IMR-90 (cell line): ENCODE data around the gene USP4. TPM values are rescaled to one million over a fixed set of nuclear protein-coding genes. Genes with fewer than 3 reads are reported as not detected.

Experiments
- ATAC-seq: fragments of 200-7000 bp; cut with Tn5 transposase; 2 replicates; pipeline ENCODE4 v1.9.1; 2020; ENCODE audit warnings: low read depth, mild to moderate bottlenecking, moderate library complexity
- BruUV-seq: library from RNA; stranded (reverse); fragments of 400-500 nt; replicated peaks from 2 replicates; lab custom pipeline; 2021; lab: Mats Ljungman, UMichigan
- CTCF ChIA-PET: fragments of 300-600 bp; formaldehyde crosslinking; extraction: SDS; loops from one replicate; lab custom pipeline; 2021; ENCODE audit warnings: antibody characterized with exemption; lab: Yijun Ruan, JAX
- POLR2A ChIA-PET: fragments of 300-600 bp; sonication (Branson Sonifier 250); formaldehyde crosslinking; loops from one replicate; lab custom pipeline; 2022; ENCODE audit warnings: antibody characterized with exemption; ENCODE audit not compliant: unreplicated experiment; lab: Charles Lee
- DNase-seq: peaks from one replicate; pipeline ENCODE4 v3.0.0; 2013
- H2AFZ ChIP-seq: replicated peaks from 2 replicates; pipeline ENCODE3; 2013; ENCODE audit warnings: low read length, mild to moderate bottlenecking; ENCODE audit not compliant: poor library complexity
- H2AK5ac ChIP-seq: 2 replicates; pipeline ENCODE4 v1.6.1; 2013; ENCODE audit warnings: low read depth, low read length, inconsistent platforms
- H2AK9ac ChIP-seq: replicated peaks from 2 replicates; pipeline ENCODE3; 2013; ENCODE audit warnings: mild to moderate bottlenecking, low read depth, low read length, moderate library complexity; ENCODE audit not compliant: poor library complexity
- H2BK120ac ChIP-seq: 2 replicates; pipeline ENCODE4 v1.6.1; 2013; ENCODE audit warnings: low read depth, low read length, inconsistent platforms
- H2BK15ac ChIP-seq: 3 replicates; pipeline ENCODE4 v1.6.1; 2013; ENCODE audit warnings: low read depth, low read length, inconsistent platforms
- H2BK20ac ChIP-seq: 2 replicates; pipeline ENCODE4 v1.6.1; 2013; ENCODE audit warnings: low read depth, mild to moderate bottlenecking, inconsistent platforms, low read length, moderate library complexity
- H2BK5ac ChIP-seq: 2 replicates; pipeline ENCODE4 v1.6.1; 2013; ENCODE audit warnings: mild to moderate bottlenecking, low read depth, low read length, inconsistent platforms; ENCODE audit not compliant: poor library complexity, severe bottlenecking
- H3K14ac ChIP-seq: replicated peaks from 2 replicates; pipeline ENCODE4 v1.6.1; 2013; ENCODE audit warnings: low read depth, low read length, inconsistent platforms
- H3K18ac ChIP-seq: 2 replicates; pipeline ENCODE4 v1.6.1; 2013; ENCODE audit warnings: low read depth, low read length, control low read depth
- H3K23ac ChIP-seq: 2 replicates; pipeline ENCODE4 v1.6.1; 2013; ENCODE audit warnings: low read depth, low read length, inconsistent platforms
- H3K27ac ChIP-seq: 2 replicates; pipeline ENCODE4 v1.5.1; 2013; ENCODE audit warnings: mild to moderate bottlenecking, control low read depth, low read length; ENCODE audit not compliant: insufficient read depth
- H3K27me3 ChIP-seq: 2 replicates; pipeline ENCODE4 v1.6.1; 2013; ENCODE audit warnings: low read length; ENCODE audit not compliant: control insufficient read depth, insufficient read depth
- H3K36me3 ChIP-seq: 2 replicates; pipeline ENCODE4 v1.6.1; 2013; ENCODE audit warnings: low read length, mixed read lengths; ENCODE audit not compliant: control insufficient read depth, insufficient read depth
- H3K4ac ChIP-seq: 2 replicates; pipeline ENCODE4 v1.6.1; 2013; ENCODE audit warnings: low read depth, low read length, inconsistent platforms
- H3K4me1 ChIP-seq: 2 replicates; pipeline ENCODE4 v1.6.1; 2013; ENCODE audit warnings: low read length, mixed read lengths; ENCODE audit not compliant: control insufficient read depth, insufficient read depth
- H3K4me2 ChIP-seq: 2 replicates; pipeline ENCODE4 v1.6.1; 2013; ENCODE audit warnings: low read depth, mild to moderate bottlenecking, control low read depth, low read length, moderate library complexity
- H3K4me3 ChIP-seq: 2 replicates; pipeline ENCODE4 v1.5.1; 2013; ENCODE audit warnings: low read depth, mild to moderate bottlenecking, control low read depth, low read length, moderate library complexity; ENCODE audit not compliant: insufficient read depth
- H3K56ac ChIP-seq: 2 replicates; pipeline ENCODE4 v1.6.1; 2013; ENCODE audit warnings: low read length, inconsistent platforms; ENCODE audit not compliant: insufficient read depth; ENCODE audit errors: extremely low read depth
- H3K79me1 ChIP-seq, 2 experiments: 2 replicates each; pipeline ENCODE4 v1.6.1; 2013; ENCODE audit warnings: low read length in 2 of 2, inconsistent platforms in 1 of 2, low read depth in 1 of 2
- H3K9ac ChIP-seq: 2 replicates; pipeline ENCODE4 v1.6.1; 2013; ENCODE audit warnings: low read depth, low read length, control low read depth
- H3K9me1 ChIP-seq: 2 replicates; pipeline ENCODE4 v1.6.1; 2013; ENCODE audit warnings: low read length, inconsistent platforms; ENCODE audit not compliant: insufficient read depth
- H3K9me3 ChIP-seq: 2 replicates; pipeline ENCODE4 v1.6.1; 2013; ENCODE audit warnings: low read length; ENCODE audit not compliant: control insufficient read depth, insufficient read depth
- H4K20me1 ChIP-seq: 2 replicates; pipeline ENCODE4 v1.6.1; 2013; ENCODE audit warnings: low read length, inconsistent platforms; ENCODE audit not compliant: insufficient read depth
- H4K5ac ChIP-seq: 2 replicates; pipeline ENCODE4 v1.6.1; 2013; ENCODE audit warnings: mild to moderate bottlenecking, low read depth, low read length, control low read depth
- H4K8ac ChIP-seq, 2 experiments: 2 replicates each; pipeline ENCODE4 v1.6.1; 2013; ENCODE audit warnings: low read depth in 2 of 2, low read length in 2 of 2, control low read depth in 1 of 2, inconsistent platforms in 1 of 2
- H4K91ac ChIP-seq: 2 replicates; pipeline ENCODE4 v1.6.1; 2013; ENCODE audit warnings: low read depth, low read length, inconsistent platforms; ENCODE audit not compliant: insufficient read depth
- BHLHE40 ChIP-seq: fragments of 150-350 bp; IDR thresholded peaks from 2 replicates; pipeline ENCODE4 v1.6.1; 2016; ENCODE audit warnings: mild to moderate bottlenecking, low read depth, low read length
- CEBPB ChIP-seq: IDR thresholded peaks from 2 replicates; pipeline ENCODE4 v1.6.1; 2012; ENCODE audit warnings: low read depth, low read length, improper control_type of control experiment
- CHD1 ChIP-seq: IDR thresholded peaks from 2 replicates; pipeline ENCODE4 v1.6.1; 2012; ENCODE audit warnings: low read depth, low read length, improper control_type of control experiment
- FOS ChIP-seq: fragments of 150-350 bp; IDR thresholded peaks from 2 replicates; pipeline ENCODE4 v1.6.1; 2016; ENCODE audit warnings: low read depth, low read length
- MAFK ChIP-seq: IDR thresholded peaks from 2 replicates; pipeline ENCODE4 v1.6.1; 2012; ENCODE audit warnings: low read depth, low read length, improper control_type of control experiment
- MAZ ChIP-seq: IDR thresholded peaks from 2 replicates; pipeline ENCODE4 v1.6.1; 2012; ENCODE audit warnings: low read depth, mild to moderate bottlenecking, low read length, improper control_type of control experiment, moderate library complexity, borderline replicate concordance
- MXI1 ChIP-seq: IDR thresholded peaks from 2 replicates; pipeline ENCODE4 v1.6.1; 2012; ENCODE audit warnings: low read depth, mild to moderate bottlenecking, low read length, moderate library complexity, borderline replicate concordance
- NFE2L2 ChIP-seq: fragments of 150-350 bp; IDR thresholded peaks from 2 replicates; pipeline ENCODE4 v1.6.1; 2016; ENCODE audit warnings: low read depth, mild to moderate bottlenecking, low read length
- POLR2A ChIP-seq: IDR thresholded peaks from 2 replicates; pipeline ENCODE4 v1.6.1; 2012; ENCODE audit warnings: mild to moderate bottlenecking, low read depth, low read length
- RAD21 ChIP-seq: IDR thresholded peaks from 2 replicates; pipeline ENCODE4 v1.6.1; 2012; ENCODE audit warnings: low read length, improper control_type of control experiment
- RCOR1 ChIP-seq: IDR thresholded peaks from 2 replicates; pipeline ENCODE4 v1.6.1; 2012; ENCODE audit warnings: mild to moderate bottlenecking, low read length, improper control_type of control experiment; ENCODE audit not compliant: insufficient replicate concordance
- RFX5 ChIP-seq: IDR thresholded peaks from 2 replicates; pipeline ENCODE4 v1.8.0; 2012; ENCODE audit warnings: low read depth, mild to moderate bottlenecking, low read length, moderate library complexity
- SMC3 ChIP-seq: fragments of 150-350 bp; IDR thresholded peaks from 2 replicates; pipeline ENCODE4 v1.6.1; 2016; ENCODE audit warnings: low read depth, mild to moderate bottlenecking, antibody characterized with exemption, low read length, moderate library complexity
- WGBS, 2 experiments: methylation state at CpG; one replicate each; pipeline versions ENCODE4 v1.1.5 to v1.1.7; 2013; ENCODE audit warnings: missing lambda C conversion rate in 2 of 2; ENCODE audit not compliant: insufficient read length in 1 of 2; ENCODE audit errors: extremely low coverage in 2 of 2; 5-methylcytosine and 5-hydroxymethylcytosine counted together
- dilution Hi-C: fragments of 300-500 bp; cut with HindIII; formaldehyde crosslinking; loops from one replicate; pipeline ENCODE4 v1.14.3; 2018; ENCODE audit warnings: low sequenced_read_pairs; ENCODE audit not compliant: unreplicated experiment
- in situ Hi-C: fragments of 300-500 bp; cut with MboI; formaldehyde crosslinking; loops from 3 replicates; pipeline ENCODE4 v1.14.3; 2019; ENCODE audit warnings: low sequenced_read_pairs, inconsistent platforms, mixed read lengths
- intact Hi-C: fragments of 100-400 bp; cut with micrococcal nuclease; formaldehyde crosslinking; loops from 2 replicates; pipeline ENCODE4 v1.10.0; 2022
- polyA plus RNA-seq, 3 experiments: library from polyadenylated mRNA; depleted of rRNA; stranded (reverse); fragments of >200 nt; gene quantifications; 2 replicates each; pipeline ENCODE4 v1.2.3, GENCODE V29; 2012; ENCODE audit warnings: low replicate concordance in 1 of 3
- total RNA-seq: library from RNA; depleted of rRNA; stranded (reverse); fragments of >200 nt; gene quantifications from 2 replicates; pipeline ENCODE4 v1.2.3, GENCODE V29; 2012
- TF ChIP-seq, protein P1 (sequence below): fragments of 150-350 bp; IDR thresholded peaks from 2 replicates; pipeline ENCODE4 v1.6.1; 2016; ENCODE audit warnings: low read depth, mild to moderate bottlenecking, low read length, moderate library complexity, borderline replicate concordance
- TF ChIP-seq, protein P2 (sequence below): fragments of 150-350 bp; IDR thresholded peaks from 2 replicates; pipeline ENCODE4 v1.6.1; 2017; ENCODE audit warnings: mild to moderate bottlenecking, antibody characterized with exemption, low read length, low read depth

Gene USP4
- total and polyA plus RNA-seq, 2 of the 4 experiments (the other 2 are of a cell fraction), result 29.9 to 42.3 TPM

- in situ Hi-C loops, result loop anchor here (5.0 kb wide), 1 partner anchor 60 kb away; the partner anchor contains the start of genes RHOA and TCTA
- CTCF ChIA-PET, result interaction anchor here (1.0 to 1.5 kb wide), 2 partner anchors 9 to 12 kb away, joined by 3 to 5 read pairs; partner anchors contain the start of gene USP4
- Histone ChIP-seq H3K27me3 (no peaks in the 10 kb centered on the region), H3K23ac (peak overlapping the region; percentile 85), H2BK20ac (peak overlapping the region; percentile 44), H2AK9ac (peak overlapping the region; percentile 92), H4K20me1 (peaks cover 20% of the 10 kb centered on the region), H3K36me3 (peaks cover 15% of the 10 kb centered on the region), H3K14ac (peak overlapping the region; percentile 90), H2BK5ac (peak overlapping the region; percentile 88), H3K4me1 (peaks cover 19% of the 10 kb centered on the region), H3K27ac (peak overlapping the region; percentile 88), H4K91ac (peak overlapping the region; percentile 76), H2AK5ac (peak overlapping the region; percentile 93), H3K4ac (peak overlapping the region; percentile 62), H4K8ac (peak overlapping the region; percentile 69 to 85; a peak in 3 of 4 replicates), H3K9me1 (peaks cover 18% of the 10 kb centered on the region; the same call in 1 of the 2 replicates), H3K9me3 (no peaks in the 10 kb centered on the region), H3K56ac (peak overlapping the region; percentile 20; the same call in 1 of the 2 replicates), H3K79me1 (peaks cover 9 to 51% of the 10 kb centered on the region in 2 experiments), H2AFZ (peak overlapping the region; percentile 27), H3K4me3 (no peak overlapping the region), H2BK15ac (peak overlapping the region; percentile 87; the same call in 2 of the 3 replicates), H4K5ac (peak overlapping the region; percentile 95), H3K9ac (no peak overlapping the region), H2BK120ac (peak overlapping the region; percentile 85), H3K4me2 (no peak overlapping the region), H3K18ac (peak overlapping the region; percentile 85)
- POLR2A ChIA-PET, result interaction anchor here (2.3 kb wide), 1 partner anchor 12 kb away, joined by 9 read pairs; the partner anchor contains the start of gene USP4
- dilution Hi-C loops, result no loop called here
- DNase-seq, result no peak
- 57% methylated on average over 1 of the region's 2 CpGs; no CpG with 5 or more reads in 1 of the 2 experiments for WGBS, 2 experiments
- intact Hi-C loops, result no loop called here
- peak; percentile 6 for ATAC-seq
- no TSS peak for BruUV-seq
- TF ChIP-seq FOS, result no peak
- TF ChIP-seq POLR2A, result no peak
- TF ChIP-seq NFE2L2, result no peak
- no peak for TF ChIP-seq MXI1
- no peak for TF ChIP-seq RFX5
- no peak for TF ChIP-seq BHLHE40
- no peak for TF ChIP-seq MAZ
- TF ChIP-seq SMC3, result no peak
- TF ChIP-seq, protein P1, sequence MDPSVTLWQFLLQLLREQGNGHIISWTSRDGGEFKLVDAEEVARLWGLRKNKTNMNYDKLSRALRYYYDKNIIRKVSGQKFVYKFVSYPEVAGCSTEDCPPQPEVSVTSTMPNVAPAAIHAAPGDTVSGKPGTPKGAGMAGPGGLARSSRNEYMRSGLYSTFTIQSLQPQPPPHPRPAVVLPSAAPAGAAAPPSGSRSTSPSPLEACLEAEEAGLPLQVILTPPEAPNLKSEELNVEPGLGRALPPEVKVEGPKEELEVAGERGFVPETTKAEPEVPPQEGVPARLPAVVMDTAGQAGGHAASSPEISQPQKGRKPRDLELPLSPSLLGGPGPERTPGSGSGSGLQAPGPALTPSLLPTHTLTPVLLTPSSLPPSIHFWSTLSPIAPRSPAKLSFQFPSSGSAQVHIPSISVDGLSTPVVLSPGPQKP, result no peak
- no peak for TF ChIP-seq MAFK
- TF ChIP-seq RCOR1, result no peak
- no peak for TF ChIP-seq RAD21
- TF ChIP-seq, protein P2, sequence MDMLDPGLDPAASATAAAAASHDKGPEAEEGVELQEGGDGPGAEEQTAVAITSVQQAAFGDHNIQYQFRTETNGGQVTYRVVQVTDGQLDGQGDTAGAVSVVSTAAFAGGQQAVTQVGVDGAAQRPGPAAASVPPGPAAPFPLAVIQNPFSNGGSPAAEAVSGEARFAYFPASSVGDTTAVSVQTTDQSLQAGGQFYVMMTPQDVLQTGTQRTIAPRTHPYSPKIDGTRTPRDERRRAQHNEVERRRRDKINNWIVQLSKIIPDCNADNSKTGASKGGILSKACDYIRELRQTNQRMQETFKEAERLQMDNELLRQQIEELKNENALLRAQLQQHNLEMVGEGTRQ, result no peak
- TF ChIP-seq CEBPB, result no peak
- TF ChIP-seq CHD1, result no peak
Observed at GRCh38 chr3:49352281-49352680, 12.4 kb upstream of the USP4 start.
